Lung (tissue), 12 donors: ENCODE data around the gene OCSTAMP. TPM values are rescaled to one million over a fixed set of nuclear protein-coding genes. Genes with fewer than 3 reads are reported as not detected.

Experiments
- ATAC-seq: fragments of 200-7000 bp; cut with Tn5 transposase; one replicate; pipeline ENCODE4 v1.9.1; 2020; ENCODE audit warnings: moderate number of reproducible peaks; ENCODE audit not compliant: insufficient read depth, low FRiP score
- DNase-seq, 3 donors: peaks; one replicate each; pipeline ENCODE4 v3.0.0-alpha.2; 2013 to 2017
- H3K27ac ChIP-seq, 2 donors: one replicate each; pipeline ENCODE4 v1.5.1; 2013; ENCODE audit warnings: mild to moderate bottlenecking in 2 of 2, moderate library complexity in 2 of 2, control low read depth in 1 of 2, inconsistent platforms in 1 of 2, low read depth in 1 of 2, low read length in 1 of 2
- H3K27me3 ChIP-seq, 3 donors: one replicate each; pipeline ENCODE4 v1.5.1; 2013; ENCODE audit warnings: low read length in 2 of 3; ENCODE audit not compliant: control insufficient read depth in 3 of 3, insufficient read depth in 3 of 3
- H3K36me3 ChIP-seq, 4 donors: one replicate each; pipeline ENCODE4 v1.5.1; 2013; ENCODE audit warnings: low read length in 4 of 4, mild to moderate bottlenecking in 1 of 4, moderate library complexity in 1 of 4; ENCODE audit not compliant: control insufficient read depth in 4 of 4, insufficient read depth in 4 of 4
- H3K4me1 ChIP-seq, 5 donors: one replicate each; pipeline ENCODE4 v1.5.1; 2013; ENCODE audit warnings: low read length in 5 of 5, mild to moderate bottlenecking in 2 of 5, moderate library complexity in 1 of 5; ENCODE audit not compliant: control insufficient read depth in 5 of 5, insufficient read depth in 5 of 5
- H3K4me3 ChIP-seq: one replicate; pipeline ENCODE4 v1.5.1; 2013; ENCODE audit warnings: mild to moderate bottlenecking, control low read depth, moderate library complexity
- H3K9ac ChIP-seq, 2 donors: one replicate each; pipeline ENCODE4 v1.5.1; 2013; ENCODE audit warnings: low read length in 2 of 2, control low read depth in 1 of 2; ENCODE audit not compliant: insufficient read depth in 1 of 2
- H3K9me3 ChIP-seq, 4 donors: one replicate each; pipeline ENCODE4 v1.5.1; 2013; ENCODE audit warnings: low read length in 3 of 4, mild to moderate bottlenecking in 1 of 4, moderate library complexity in 1 of 4; ENCODE audit not compliant: control insufficient read depth in 4 of 4, insufficient read depth in 3 of 4
- CTCF ChIP-seq: IDR thresholded peaks from 2 replicates; pipeline ENCODE4 v1.5.1; 2012; ENCODE audit warnings: mild to moderate bottlenecking; ENCODE audit errors: control extremely low read depth, extremely low read depth
- WGBS, 2 donors: extraction: QIAGEN DNeasy Blood & Tissue Kit; methylation state at CpG; one replicate each; pipeline ENCODE4 v1.1.7; 2013; 5-methylcytosine and 5-hydroxymethylcytosine counted together
- polyA plus RNA-seq, 2 donors: library from polyadenylated mRNA; stranded (reverse); fragments of 200-250 nt; gene quantifications; one replicate each; pipeline ENCODE4 v1.2.1, GENCODE V29; 2013
- total RNA-seq, 2 donors: library from RNA; depleted of rRNA in 1 of 2; stranded (reverse); fragments of >200 nt in 1 of 2; gene quantifications; one replicate each; pipeline ENCODE4 v1.2.1, GENCODE V29; 2014 to 2021
- donor health status: control.
- donor health status: control.
- donor health status: Bipolar disorder and iron deficiency.
- donor health status: healthy.
- donor health status: DM: yes; HTN: yes; CAD: no.

The OCSTAMP gene
- total and polyA plus RNA-seq, 4 donors: 0.11 TPM; not detected in 3

GRCh38 chr20:46573788-46574584, 23.5 kb upstream of the OCSTAMP start:
- Histone ChIP-seq H3K4me3 (no peak overlapping the region), H3K9ac (no peak overlapping the region), H3K9me3 (no peaks in the 10 kb centered on the region), H3K27ac (no peak overlapping the region), H3K4me1 (peaks cover 0 to 20% (median 3%) of the 10 kb centered on the region in 5 donors), H3K27me3 (no peaks in the 10 kb centered on the region), H3K36me3 (no peaks in the 10 kb centered on the region)
- no peak for TF ChIP-seq CTCF
- DNase-seq (no peak), ATAC-seq (no peak)
- WGBS, 2 donors: 84 to 89% methylated on average over 19 of the region's 19 CpGs

GRCh38 chr20:46573234-46573633, 22.8 kb upstream of the OCSTAMP start:
- Histone ChIP-seq H3K27me3 (no peaks in the 10 kb centered on the region), H3K4me1 (peaks cover 0 to 28% (median 5%) of the 10 kb centered on the region in 5 donors), H3K27ac (no peak overlapping the region), H3K9ac (no peak overlapping the region), H3K9me3 (no peaks in the 10 kb centered on the region), H3K36me3 (no peaks in the 10 kb centered on the region), H3K4me3 (no peak overlapping the region)
- 48 to 63% methylated on average over 6 of the region's 6 CpGs for WGBS, 2 donors
- ATAC-seq: no peak
- no peak for TF ChIP-seq CTCF
- DNase-seq: peak in 1 of 3 donors; percentile 45

- no peak for TF ChIP-seq CTCF
- H3K9me3 ChIP-seq: no peaks in the 10 kb centered on the region
- no peak overlapping the region for H3K27ac ChIP-seq
- DNase-seq (no peak), ATAC-seq (no peak)
- peaks cover 0 to 32% (median 5%) of the 10 kb centered on the region in 5 donors for H3K4me1 ChIP-seq
- 90 to 92% methylated on average over 3 of the region's 3 CpGs for WGBS, 2 donors
- no peak overlapping the region for H3K9ac ChIP-seq
- H3K36me3 ChIP-seq: no peaks in the 10 kb centered on the region
- no peak overlapping the region for H3K4me3 ChIP-seq
- no peaks in the 10 kb centered on the region for H3K27me3 ChIP-seq
Measured at GRCh38 chr20:46572790-46573189, 22.3 kb upstream of the OCSTAMP start.
